ENCODE measurements around the gene NEK6.

NEK6 gene

DNA sequence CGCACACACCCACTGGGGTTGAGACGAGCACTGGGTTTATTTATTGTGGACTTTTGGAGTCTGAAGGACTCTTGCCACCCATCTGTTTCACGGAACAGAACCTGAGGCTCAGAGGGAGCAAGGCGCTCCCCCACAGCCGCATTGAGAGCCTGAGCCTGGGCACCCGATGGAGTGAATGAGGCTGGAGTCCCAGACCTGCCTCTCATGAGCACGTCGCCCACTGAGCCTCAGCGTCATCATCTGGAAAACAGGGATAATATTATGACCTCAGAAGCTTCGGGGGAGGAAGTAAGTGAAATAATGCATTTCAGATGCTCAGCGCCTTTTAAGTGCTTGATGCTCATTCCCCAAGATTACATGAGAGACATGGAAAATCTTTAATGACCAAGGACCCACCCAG, 5.5 kb downstream of the NEK6 start:
- TF ChIP-seq, protein P1, sequence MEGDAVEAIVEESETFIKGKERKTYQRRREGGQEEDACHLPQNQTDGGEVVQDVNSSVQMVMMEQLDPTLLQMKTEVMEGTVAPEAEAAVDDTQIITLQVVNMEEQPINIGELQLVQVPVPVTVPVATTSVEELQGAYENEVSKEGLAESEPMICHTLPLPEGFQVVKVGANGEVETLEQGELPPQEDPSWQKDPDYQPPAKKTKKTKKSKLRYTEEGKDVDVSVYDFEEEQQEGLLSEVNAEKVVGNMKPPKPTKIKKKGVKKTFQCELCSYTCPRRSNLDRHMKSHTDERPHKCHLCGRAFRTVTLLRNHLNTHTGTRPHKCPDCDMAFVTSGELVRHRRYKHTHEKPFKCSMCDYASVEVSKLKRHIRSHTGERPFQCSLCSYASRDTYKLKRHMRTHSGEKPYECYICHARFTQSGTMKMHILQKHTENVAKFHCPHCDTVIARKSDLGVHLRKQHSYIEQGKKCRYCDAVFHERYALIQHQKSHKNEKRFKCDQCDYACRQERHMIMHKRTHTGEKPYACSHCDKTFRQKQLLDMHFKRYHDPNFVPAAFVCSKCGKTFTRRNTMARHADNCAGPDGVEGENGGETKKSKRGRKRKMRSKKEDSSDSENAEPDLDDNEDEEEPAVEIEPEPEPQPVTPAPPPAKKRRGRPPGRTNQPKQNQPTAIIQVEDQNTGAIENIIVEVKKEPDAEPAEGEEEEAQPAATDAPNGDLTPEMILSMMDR (IDR thresholded peaks at IDR 0.05; ENCODE audit: low read depth, low read length): no peak
- DNase-seq (ENCODE audit: extremely low read depth, low read depth): no peak

- no peak for DNase-seq (ENCODE audit: extremely low read depth, low read depth)
- TF ChIP-seq, protein P1 (IDR thresholded peaks at IDR 0.05; ENCODE audit: low read depth, low read length): no peak
Measured at GRCh38 chr9:124263800-124264426, 6.2 kb downstream of the NEK6 start.

DNA sequence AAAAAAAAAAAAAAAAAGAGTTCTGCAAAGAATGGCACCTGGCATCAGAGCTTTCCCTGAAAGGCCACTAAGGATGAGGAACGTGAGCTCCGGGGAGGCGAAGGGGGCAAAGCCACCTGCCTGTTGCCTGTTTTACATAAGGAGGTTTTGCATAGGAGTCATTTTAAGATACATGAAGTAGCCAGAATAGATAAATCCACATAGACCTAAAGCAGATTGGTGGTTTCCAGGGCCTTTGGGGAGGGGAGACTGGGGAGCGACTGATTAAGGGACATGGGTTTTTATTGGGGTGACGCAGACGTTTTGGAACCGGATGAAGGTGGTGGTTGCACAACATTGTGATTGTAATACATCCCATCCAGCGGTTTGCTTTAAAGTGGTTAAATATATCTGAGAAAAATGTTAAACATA, 7.1 kb downstream of the NEK6 start:
- TF ChIP-seq, protein P1 (IDR thresholded peaks at IDR 0.05; ENCODE audit: low read depth, low read length): no peak
- DNase-seq (ENCODE audit: extremely low read depth, low read depth): no peak

DNA sequence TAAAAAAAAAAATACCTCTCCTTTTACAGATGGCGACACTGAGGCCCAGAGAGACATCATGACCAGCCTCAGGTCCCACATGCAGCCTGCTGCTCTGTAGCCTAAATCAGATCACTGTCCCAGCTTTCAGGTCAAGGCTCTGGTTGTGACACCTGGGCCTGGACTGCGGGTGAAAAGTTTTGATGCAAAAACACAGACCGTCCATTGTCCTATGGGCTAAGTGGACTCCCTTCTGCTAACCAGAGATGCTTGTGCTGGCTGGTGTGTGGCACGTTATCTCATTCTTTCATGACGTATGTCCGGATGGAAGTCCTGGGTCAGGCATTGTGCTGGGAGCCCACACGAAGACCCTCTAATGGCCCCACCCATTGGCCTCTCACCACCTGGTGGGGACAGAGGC, 7.8 kb downstream of the NEK6 start:
- TF ChIP-seq, protein P1 (IDR thresholded peaks at IDR 0.05; ENCODE audit: low read depth, low read length): no peak
- no peak for DNase-seq (ENCODE audit: extremely low read depth, low read depth)

DNA sequence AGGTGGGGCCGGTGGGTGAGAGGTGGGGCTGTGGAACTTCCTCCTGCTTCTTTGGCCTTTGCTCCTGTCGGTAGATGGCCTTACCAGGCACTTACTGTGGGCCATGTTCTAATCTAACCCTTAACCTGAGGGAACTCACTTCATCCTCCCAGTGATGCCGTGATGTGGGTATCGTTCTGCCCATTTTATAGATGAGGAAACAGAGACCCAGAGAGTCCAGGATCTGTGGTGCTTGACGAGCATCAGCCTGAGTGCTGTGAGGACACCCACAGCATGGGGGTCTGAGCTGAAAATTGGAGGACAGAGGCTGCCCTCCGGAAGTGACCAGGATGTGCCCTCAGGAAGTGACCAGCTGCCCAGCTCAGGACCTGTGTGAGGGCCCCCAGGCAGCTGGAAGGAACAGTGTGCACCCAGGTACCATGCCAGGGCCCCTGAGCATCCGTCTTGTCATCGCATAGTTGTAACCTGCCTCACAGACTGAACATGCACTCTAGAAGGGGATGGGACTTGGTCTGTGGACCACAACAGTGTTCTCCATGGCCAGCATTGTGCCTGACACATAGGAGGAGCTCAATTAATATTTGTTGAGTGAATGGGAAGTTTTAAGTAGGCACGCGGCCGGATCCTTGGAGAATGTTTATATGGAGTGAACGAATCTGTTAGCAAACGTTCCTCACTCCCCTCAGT, 8.5 kb downstream of the NEK6 start:
- TF ChIP-seq, protein P1 (IDR thresholded peaks at IDR 0.05; ENCODE audit: low read depth, low read length): no peak
- no peak for DNase-seq (ENCODE audit: extremely low read depth, low read depth)

GRCh38 chr9:124266826-124267201, 9.1 kb downstream of the NEK6 start:
- TF ChIP-seq, protein P1 (IDR thresholded peaks at IDR 0.05; ENCODE audit: low read depth, low read length): no peak
- DNase-seq (ENCODE audit: extremely low read depth, low read depth): no peak

DNA sequence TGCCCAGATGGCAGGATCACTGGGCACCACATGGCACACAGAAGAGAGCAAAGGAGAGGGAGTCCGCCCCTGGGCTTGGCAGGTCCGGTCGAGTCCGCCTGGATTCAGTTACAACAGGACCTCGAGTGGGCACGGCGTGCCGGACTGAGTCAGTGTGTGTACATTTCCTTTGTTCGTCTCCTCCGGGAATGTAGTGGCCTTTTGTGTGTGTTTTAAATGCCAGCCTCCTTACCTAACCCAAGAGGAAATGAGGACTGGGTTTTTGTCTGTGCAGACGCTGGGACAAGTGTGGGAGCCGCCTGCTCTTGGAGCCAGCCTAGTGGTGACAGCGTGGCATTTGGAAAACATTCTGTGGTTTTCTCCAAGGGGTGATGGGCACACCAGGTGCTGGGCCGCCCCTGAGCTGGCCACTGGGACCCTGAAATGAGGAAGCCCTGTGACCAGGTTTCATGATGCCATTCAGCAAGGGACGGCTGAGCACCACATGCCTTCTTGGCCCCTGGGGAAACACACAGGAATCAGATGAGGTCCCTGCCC, 9.6 kb downstream of the NEK6 start:
- DNase-seq (ENCODE audit: extremely low read depth, low read depth): no peak
- TF ChIP-seq, protein P1 (IDR thresholded peaks at IDR 0.05; ENCODE audit: low read depth, low read length): no peak
